Peyer's patch (tissue), 4 donors: ENCODE data around the gene UBC.

ENCODE experiments used
- POLR2A ChIP-seq, 2 donors: fragments of 450-650 bp; IDR thresholded peaks; one replicate each; pipeline ENCODE4 v1.5.1; 2017; ENCODE audit warnings: antibody characterized with exemption in 2 of 2, mild to moderate bottlenecking in 2 of 2, moderate library complexity in 2 of 2
- TF ChIP-seq, protein P1 (sequence below), 6 experiments: fragments of 450-650 bp in 4 of 6; fragments of 200-600 bp in 2 of 6; sonication (generic) in 1 of 6; IDR thresholded peaks; one replicate each; pipeline ENCODE4 v1.5.1; 2017 to 2019; ENCODE audit warnings: antibody characterized with exemption in 6 of 6, mild to moderate bottlenecking in 3 of 6, moderate library complexity in 1 of 6

DNA sequence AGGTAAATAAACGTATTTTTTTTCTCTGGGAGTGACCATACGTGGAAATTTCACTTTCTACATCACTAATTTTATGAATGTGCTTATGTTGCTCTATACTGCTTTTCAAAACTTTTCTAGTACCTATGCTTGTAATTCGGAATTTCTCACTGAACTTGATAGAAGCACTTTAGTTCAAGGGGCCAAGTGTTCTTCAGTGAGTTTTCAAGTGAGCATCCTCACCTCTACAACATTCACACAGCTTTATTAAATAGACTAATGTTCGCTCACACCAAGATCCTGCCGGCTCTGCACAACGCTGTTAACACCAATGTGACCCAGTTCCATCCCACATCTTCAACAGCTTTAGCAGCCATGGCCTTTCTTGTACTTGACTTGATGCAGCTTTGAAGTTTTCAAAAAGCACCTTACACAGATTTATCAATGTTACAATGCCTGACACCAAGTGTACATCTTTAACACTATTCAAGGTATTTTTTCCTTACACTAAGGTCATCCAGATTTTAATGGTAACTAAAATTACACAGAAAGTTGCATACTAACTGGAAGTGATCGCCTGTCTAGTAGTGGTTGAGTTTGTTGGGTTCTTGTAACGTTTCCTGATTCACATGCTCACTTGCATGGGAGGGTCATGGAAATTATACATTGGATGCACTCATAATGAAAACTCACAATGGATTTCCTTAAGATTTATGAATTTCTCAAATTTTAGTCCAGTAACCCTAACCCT lies 4.5 kb downstream of the UBC start:
- TF ChIP-seq, protein P1, sequence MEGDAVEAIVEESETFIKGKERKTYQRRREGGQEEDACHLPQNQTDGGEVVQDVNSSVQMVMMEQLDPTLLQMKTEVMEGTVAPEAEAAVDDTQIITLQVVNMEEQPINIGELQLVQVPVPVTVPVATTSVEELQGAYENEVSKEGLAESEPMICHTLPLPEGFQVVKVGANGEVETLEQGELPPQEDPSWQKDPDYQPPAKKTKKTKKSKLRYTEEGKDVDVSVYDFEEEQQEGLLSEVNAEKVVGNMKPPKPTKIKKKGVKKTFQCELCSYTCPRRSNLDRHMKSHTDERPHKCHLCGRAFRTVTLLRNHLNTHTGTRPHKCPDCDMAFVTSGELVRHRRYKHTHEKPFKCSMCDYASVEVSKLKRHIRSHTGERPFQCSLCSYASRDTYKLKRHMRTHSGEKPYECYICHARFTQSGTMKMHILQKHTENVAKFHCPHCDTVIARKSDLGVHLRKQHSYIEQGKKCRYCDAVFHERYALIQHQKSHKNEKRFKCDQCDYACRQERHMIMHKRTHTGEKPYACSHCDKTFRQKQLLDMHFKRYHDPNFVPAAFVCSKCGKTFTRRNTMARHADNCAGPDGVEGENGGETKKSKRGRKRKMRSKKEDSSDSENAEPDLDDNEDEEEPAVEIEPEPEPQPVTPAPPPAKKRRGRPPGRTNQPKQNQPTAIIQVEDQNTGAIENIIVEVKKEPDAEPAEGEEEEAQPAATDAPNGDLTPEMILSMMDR (IDR thresholded peaks at IDR 0.05): no peak
- TF ChIP-seq POLR2A (IDR thresholded peaks at IDR 0.05): peak in 1 of 2 donors; percentile 5
